Fibroblast of skin of left biceps (primary cell): ENCODE measurements around the gene CGNL1.

ENCODE experiments used
- DNase-seq, 2 experiments: peaks; one replicate each; pipeline ENCODE4 v3.0.0-alpha.2; 2013; ENCODE audit warnings: low read depth in 2 of 2

Gene CGNL1

DNA sequence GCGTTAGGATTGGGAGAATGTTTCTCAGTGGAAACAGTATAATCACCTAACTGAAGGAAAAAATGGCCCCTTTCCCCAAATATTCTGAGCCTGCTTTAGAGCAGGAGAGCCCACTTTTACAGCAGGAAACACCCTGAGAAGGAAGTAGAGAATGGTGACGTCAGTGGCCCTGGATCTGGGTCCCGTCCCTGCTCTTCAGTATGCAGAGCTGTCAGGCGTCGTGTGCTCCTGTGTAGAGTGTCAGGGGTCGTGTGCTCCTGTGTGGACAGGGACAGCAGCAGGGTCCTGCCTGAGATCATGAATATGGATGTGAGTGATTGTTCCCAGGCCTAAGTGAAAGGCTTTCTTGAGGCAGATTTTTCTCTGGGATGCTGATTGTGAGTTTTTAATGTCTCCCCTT lies 45.2 kb downstream of the CGNL1 start:
- DNase-seq, result no peak

DNA sequence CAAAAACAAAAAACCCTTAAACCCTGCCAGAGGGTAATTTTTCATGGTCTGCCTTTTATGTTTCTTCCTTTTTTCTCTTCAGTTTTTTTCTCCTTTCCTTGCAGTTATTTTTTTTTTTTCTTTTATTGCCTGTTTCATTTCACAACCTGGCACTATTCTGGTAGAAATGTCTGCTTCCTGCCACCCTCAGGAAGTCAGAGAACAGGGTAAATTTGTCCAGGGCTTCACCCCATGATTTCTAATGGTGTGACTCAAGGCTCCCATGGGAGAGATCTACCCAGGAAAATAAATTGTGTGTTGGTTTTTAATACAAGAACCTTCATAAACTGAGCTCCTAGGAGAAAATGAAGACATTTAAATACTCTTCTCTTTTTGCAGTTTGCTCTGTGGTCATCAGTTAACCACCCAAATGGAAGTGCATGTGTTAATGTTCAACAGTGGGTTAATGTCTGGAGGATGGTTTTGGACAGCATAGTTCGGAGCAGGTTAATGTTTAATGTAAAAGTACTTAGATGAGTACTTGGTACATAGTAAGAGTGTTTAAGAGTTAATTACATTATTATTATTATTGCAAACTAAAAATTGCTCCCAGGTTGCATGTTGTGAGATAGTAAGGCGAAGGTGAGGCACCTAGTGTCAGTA lies 45.9 kb downstream of the CGNL1 start:
- DNase-seq, result no peak

DNA sequence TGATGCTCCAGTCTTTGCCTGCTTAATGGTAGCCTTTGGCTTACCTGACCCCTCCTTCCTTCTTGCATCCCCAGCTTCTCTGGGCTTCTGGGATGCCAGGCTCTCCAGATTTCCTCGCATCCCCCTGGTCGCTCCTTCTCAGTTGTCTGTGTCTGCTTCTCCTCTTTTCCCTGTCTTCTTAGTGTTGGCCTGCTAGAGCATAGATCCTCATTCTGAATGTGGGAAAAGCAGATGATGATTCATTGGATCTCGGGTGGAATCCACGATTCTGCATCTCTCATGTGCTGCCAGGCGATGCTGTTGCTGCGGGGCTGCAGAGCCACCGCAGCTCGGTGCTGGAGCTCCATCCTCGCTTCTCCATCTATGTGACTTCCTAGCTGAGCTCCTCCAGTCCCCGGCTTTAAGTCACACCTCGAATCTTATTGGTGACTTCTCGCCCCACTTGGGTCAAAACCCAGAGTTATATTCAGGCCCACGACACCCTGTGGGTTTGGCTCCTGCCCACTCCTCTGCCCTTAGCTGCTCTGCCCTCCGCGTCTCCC lies 47.4 kb downstream of the CGNL1 start:
- no peak for DNase-seq

DNA sequence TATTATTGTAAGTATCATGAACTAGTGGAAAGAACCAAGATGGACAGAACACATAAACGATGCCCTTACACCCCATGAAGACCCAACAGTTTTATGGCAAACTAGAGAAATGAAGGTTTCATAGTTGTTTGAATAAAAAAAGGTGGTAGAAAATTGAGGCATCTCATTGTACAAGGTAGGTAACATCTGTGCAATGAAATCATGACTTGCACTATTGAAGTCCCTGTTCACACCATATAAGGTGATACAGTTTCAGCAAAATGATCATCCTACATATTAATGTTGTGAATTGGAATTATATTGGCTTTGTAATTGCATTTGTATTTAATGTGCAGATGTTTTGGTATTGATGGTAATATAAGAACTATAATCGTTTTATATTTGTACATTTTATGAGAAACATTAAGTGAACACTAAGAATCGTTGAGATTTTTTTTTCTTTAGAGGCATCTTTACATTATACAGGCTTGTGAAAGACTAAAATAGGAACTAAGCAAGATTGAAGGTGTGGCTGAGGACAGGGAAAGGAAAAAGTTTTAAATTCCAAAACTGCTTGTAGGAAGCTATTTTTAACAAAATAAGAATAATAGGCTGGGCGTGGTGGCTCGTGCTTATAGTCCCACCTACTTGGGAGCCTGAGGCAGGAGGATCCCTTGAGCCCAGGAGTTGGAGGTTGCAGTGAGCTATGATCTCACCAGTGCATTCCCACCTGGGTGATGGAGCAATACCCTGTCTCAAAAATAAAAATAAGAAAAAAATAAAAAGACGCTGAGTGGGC lies 48.5 kb downstream of the CGNL1 start:
- no peak for DNase-seq

DNA sequence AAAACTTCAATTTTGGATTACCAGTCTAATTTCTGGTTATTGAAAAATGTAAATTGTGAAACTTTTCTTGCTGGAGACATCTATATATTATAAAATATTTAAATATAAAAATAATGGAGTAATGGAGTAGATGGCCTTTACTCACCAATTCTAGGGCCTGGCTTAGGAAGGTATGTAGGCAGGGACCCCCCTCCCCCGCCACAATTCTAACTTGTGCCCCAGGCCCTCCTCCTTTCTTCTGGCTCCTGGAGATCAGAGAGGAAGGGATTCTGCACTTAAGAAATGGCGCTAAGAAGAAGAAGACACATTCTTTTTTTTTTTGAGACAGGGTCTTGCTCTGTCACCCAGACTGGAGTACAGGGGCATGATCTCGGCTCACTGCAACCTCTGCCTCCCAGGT lies 49.5 kb downstream of the CGNL1 start:
- no peak for DNase-seq

DNA sequence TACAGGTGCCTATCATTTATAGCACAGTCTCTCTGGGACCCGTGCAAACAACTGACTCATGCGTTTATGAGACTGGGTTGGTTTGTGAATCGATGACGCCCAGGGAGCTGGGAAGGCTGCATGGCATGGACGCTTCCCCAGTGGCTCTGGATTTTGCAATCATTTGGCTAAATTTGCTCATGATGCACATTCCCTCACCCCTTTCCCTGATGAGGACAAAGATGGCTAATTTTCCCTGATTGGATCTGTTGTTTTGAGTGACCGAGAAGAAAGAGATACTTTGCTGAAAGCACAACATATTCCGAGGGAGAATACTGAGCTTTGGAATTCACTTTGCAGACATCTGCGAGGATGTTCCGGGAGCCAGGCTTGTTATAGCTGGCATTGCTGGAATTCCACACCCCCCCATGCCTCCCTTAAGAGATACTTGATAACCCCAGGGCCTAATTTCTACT lies 51.1 kb downstream of the CGNL1 start:
- DNase-seq, result no peak

DNA sequence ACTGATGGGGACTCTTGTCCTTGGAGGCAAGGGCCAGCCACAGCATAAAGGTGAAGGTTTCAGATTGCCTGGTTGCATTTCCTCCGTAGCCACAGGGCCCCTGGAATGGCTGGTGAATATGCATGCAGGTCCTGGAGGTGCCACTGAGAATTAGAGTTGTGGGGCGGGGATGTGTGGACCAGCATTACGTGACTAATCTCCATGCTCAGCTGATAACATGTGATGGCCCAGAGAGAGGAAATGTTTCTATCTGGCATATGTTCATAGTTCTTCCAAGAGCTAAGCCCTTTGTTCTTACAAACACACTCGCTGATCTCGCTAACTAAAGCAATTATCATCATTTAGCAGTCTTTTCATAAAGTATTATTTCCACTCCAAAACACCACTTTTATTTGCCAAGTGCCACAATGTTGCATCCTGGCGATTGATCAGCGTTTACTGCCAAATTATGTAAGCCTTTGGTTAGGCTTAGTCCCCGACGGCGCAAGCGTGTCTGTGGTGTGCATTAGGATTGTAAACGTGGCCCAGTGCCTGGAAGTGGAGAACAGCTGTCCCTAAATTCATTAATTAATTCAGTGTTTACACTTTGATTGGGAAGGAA lies 55.9 kb downstream of the CGNL1 start:
- no peak for DNase-seq

DNA sequence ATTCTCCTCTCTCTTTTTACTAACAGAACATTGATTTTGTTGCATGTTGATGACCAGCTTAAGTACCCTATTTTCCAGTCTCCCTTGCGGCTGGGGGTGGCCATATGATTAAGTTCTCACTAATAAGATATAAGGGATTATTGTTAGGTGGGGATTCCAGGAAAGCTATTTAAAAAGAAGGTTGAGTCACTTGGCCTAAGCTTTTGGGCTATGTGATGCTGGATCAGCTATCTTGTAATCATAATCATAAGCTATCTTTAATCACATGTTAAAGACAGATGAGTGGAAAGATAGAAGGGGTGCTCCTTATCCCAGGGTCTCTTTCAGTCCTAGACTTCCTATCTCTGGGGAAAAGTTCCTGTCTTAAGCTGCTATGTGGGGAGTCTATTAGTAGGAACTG lies 59.9 kb downstream of the CGNL1 start:
- DNase-seq, result no peak

DNA sequence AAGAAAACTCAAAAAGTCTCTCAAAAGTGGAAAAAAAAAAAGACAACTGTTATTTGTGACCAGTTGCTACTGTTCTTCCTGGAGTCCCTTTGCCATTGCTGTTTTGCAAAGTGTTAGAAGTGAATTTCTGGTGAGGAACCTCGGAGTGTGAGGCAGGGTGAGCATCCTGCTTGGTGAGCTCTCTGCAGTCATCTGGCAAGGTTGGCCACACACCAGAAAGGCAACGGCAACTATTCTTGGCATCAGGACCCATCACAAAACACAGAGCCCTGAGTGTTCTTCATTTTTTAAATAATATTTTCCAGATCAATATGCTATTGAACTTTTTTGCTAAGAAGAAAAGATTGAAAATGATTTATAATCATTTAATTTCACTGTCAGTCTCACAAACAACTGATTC lies 60.7 kb downstream of the CGNL1 start:
- DNase-seq, result no peak

DNA sequence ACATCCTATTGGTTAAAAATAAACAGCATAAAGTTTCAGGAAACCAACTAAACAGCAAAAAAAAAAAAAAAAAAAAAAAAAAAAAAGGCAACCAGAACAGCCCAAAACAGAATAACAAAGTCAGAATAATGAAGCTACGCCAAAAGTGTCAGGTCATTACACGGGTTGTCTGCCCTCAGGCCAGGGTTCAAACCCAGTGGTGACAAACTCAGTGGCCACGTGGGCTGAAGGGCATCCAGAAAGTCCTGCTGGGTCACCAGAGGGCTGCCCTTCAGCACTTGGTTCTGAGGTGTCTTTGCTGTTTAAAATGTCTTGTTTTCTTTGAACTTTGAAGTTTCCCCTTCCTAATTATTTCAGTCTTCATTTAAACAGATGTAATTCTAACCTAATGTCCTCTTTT lies 61.3 kb downstream of the CGNL1 start:
- DNase-seq, result no peak

DNA sequence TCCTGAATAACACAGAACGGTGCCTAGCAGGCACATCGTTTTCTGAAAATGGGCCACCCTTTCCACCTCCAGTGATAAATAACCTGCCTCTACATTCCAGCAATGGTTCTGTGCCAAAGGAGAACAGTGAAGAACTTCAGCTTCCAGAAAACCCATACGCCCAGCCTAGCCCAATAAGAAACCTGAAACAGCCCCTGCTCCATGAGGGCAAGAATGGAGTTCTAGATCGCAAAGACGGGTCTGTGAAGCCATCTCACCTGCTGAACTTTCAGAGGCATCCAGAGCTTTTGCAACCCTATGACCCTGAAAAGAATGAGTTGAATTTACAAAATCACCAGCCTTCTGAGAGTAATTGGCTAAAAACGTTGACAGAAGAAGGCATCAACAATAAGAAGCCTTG lies 61.9 kb downstream of the CGNL1 start:
- DNase-seq, result no peak

DNA sequence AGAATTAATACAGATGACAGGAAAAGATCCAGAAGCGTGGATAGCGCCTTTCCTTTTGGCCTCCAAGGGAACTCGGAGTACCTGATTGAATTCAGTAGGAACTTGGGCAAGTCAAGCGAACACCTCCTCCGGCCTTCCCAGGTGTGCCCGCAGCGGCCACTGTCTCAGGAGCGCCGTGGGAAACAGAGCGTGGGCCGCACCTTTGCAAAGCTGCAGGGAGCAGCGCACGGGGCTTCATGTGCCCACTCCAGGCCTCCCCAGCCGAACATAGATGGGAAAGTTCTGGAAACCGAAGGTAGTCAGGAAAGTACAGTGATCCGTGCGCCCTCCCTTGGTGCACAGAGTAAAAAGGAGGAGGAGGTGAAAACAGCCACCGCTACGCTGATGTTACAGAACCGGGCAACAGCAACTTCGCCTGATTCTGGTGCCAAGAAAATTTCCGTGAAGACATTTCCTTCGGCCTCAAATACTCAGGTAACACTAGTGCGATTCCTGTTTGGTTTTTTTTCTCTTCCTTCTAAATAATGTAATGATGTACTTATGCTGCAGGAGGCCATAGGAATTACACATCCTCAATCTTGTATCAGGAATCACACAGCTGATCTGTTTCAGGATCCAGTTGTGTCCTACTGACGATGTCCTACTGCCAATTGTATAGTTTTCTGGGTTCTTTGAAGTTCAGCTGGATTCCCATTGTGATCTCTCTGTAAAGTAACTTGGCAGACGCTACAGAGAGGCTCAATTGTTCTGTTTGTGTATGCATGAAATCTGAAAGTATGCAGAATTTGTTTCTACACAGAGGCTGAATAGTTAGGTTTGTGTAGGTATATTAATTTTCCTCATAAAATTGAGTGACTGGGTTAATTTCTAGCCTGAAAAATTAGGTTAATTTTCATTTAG lies 63.1 kb downstream of the CGNL1 start:
- DNase-seq, result no peak

DNA sequence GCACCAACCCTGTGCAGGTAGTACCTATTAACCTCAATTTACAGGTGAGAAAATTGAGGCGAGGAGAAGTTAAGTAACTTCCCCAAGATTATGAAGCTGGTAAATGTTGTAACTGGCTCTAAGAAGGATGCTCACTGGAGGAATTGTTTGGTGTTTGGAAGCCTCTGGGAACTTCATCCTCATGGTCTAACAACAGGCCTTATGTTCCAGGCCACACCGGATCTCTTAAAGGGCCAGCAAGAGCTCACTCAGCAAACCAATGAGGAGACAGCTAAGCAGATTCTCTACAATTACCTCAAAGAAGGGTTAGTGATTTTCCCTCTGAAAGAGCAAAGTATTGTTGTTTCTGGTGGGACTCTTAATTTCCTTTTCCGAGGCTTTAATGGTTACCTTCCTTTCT lies 63.9 kb downstream of the CGNL1 start:
- DNase-seq, result no peak

DNA sequence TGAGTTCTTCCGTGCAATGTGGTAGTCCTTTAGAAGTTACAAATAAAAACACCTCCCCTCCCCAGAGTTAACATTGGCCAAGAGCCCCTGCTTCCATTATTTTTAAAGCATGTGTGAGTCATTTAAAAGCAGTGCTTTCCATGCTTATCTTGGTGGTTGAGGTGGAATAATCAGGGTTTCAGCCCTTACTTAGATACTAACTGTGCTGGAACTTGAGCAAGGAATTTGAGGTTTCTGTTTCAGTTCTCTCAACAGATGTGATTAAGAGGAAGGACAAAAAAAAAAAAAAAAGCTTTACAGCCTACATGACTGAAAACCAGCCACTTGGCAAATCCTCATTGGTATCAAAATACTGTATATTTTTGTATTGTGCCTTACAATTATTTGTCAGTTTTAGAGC lies 64.5 kb downstream of the CGNL1 start:
- peak; percentile 32 to 44 for DNase-seq

DNA sequence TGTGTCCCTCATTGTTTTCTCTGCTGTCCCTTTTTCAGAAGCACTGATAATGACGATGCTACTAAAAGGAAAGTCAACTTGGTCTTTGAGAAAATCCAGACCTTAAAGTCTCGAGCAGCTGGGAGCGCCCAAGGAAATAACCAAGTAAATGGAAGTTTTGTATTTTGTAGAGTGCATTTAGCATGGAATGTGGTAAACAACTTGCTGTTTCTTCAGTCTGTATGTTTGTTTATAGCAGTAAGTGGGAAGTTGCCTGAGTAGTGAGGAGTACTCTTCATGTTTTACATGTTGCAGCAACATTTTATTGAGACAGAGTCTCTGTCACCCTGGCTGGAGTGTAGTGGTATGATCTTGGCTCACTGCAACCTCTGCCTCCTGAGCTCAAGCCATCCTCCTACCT lies 66.0 kb downstream of the CGNL1 start:
- DNase-seq, result no peak

DNA sequence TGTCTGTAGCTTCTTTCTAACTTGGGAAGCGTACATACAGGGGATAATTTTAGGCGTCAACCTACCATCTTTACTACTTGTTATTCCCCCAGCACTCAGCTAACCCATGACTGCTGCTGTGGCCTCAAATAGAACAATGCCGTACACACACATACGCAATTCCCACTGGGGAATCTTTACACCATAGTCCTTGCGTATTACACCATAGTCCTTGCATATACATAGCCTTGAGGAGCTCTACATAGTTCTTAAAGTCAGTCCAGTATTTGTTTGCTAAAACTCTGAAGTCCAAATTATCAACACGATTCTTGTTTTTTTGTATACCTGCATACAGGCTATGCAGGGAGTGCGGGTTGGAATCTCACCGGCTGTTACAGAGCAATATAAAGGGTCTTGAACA lies 67.2 kb downstream of the CGNL1 start:
- DNase-seq, result no peak

DNA sequence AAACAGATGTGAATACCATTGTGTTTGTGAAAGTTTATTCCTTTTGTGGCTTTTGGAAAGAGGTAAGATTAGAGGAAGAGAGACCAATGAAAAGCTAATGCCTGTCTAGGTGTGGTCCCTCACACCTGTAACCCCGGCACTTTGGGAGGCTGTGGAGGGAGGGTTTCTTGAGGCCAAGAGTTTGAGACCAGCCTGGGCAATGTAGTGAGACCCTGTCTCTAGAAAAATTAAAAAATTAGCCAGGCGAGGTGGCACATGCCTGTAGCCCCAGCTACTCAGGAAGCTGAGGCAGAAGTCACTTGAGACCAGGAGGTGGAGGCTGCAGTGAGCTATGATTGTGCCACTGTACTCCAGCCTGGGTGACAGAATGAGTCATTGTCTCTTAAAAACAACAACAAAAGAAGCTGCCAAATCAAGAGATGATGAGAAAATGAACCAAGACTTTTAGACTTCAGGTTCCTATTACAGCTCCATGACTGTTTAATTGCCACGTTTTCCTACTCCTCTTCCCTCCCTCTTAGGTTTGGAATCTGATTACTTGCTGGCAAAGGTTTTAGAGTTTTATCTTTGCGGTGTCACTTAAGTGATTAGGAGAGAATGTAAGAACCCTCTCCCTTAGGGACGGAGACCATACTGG lies 68.7 kb downstream of the CGNL1 start:
- DNase-seq, result no peak

DNA sequence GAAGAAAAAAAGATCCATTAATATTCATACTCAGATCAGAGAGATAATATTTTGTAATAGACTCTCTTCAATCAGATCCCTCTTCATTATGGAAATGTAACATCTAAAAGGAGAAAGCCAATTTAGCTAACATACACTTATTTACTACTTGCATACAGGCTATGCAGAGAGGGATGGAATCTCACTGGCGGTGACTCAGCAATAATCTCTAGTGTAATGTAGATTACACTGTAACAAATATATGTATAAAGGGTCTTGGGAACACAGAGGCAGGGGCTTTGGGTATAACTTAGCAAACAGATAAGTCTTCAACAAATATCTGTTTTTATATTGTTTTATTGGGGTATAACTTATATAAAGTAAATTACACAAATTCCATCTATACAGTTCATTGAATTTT lies 69.6 kb downstream of the CGNL1 start:
- no peak for DNase-seq

DNA sequence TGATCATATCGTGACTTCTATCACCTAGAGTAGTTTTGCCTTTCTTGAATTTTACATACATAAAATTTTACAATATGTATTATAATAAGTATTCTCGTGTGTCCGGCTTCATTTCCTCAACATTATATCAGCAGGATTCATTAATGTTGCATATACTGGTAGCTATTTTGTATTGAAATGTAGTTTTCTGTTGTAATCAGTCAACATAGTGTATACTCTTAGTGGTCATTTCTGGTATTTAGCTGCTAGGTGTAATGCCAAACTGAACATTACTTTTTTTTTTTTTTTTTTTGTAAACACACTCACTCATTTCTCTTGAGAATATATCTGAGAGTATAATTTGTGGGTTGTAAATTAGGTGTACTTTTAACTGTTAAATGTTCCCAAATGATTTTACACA lies 70.1 kb downstream of the CGNL1 start:
- no peak for DNase-seq

DNA sequence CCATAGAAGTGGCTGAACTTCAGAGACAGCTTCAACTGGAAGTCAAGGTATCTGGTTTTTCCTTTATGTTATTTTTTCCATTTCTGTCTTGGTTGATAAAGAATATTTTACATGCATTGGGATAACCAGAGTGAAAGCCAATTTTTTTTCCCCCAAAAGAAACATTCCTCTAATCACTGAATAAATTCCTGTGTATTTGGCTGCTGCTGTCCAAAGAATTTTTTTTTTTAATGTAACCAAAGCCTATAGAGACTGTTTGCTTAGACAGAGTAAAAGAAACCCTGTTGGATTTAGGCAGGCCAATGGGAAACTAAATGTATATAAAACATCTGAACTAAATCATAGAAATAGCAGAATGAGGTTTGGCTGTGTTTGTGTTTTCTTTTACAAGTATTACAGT lies 75.2 kb downstream of the CGNL1 start:
- DNase-seq, result no peak

DNA sequence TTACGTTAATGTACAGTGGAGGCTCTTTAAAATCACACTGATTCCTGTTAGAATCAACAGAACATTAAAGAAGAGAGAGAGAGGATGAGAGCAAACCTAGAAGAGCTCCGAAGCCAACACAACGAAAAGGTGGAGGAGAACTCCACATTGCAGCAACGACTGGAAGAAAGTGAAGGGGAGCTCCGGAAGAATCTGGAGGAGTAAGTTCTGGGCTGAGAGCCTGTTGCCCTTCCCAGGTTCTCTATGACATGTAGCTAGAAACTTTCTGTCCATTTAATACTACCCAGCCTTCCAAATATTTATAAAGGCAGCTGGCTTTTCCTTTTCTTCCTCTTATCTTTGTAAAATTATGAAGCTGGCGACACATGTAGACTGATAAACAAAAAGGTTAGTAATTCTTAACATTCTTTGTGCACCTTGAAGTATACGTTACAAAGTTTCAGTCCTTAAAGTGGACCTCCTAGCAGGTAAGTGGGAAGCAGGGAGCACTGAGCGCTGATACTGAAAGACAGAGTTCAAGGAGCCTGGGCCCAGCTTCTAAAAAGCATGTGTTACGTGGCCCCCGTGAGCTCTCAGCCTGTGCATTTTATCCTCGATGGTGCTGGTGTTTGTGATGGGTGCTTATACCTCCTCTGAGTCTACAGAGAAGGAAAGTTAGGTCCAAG lies 75.9 kb downstream of the CGNL1 start:
- no peak for DNase-seq
